ENCODE results near the gene SLC25A4.

GRCh38 chr4:185101354-185101890 is 41.6 kb upstream of the SLC25A4 start:
- TF ChIP-seq CTCF (IDR thresholded peaks at IDR 0.05) (no peak), POLR2A (IDR thresholded peaks at IDR 0.05; ENCODE audit: low read depth) (no peak), EP300 (IDR thresholded peaks at IDR 0.05) (no peak)

All from esophagus muscularis mucosa (tissue), 4 donors.